ENCODE data around the gene SSR1. TPM values are rescaled to one million over a fixed set of nuclear protein-coding genes. Genes with fewer than 3 reads are reported as not detected.

Gene SSR1
- total and polyA plus RNA-seq, 2 of the 13 experiments (the other 11 are each of a cell fraction or from before 2014, with no cell fraction given), result 203 to 243 TPM

DNA sequence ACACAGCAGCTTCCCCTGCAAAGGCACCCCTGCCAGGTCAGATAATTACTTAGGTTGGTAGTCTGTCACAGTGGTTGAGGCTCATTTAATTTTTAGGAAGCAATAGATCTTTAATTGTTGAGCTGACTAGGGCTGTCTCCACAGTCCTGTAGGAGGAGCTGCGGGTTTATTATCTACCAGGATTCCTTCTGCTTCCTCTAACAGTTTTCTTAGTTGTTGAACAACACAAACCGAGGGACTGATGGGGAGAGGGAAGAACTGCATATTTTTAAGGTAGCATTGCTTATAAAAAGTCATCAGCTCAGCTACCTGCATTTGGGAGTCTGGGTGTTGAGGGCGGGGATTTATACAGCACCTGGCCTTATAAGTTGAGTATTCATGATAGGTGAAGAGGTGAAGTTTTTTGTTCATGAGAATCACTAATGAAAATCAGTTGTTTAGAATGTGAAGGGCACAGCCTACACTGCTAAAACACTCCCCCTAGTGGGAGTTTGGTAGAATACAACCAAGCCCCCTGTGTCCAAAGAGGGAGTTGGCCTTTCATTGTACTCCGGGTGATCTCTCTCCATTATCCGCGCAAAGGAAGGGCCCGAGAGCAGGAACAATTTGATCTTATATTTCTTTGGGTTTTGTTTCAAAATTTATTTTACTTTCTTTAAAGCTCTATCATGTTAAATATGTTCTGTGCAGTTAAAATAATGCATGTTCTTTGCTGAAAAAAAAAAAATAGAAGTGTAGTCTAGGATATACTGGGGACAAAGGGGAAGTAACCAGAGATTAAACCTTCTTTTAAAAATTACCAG is 69.6 kb downstream of the SSR1 start (continued):
- TF ChIP-seq HNF4A (CRISPR knock-in tag; IDR thresholded peaks at IDR 0.05), result 0 out of 2 replicates have a peak, but pooled peaks have one; percentile 6
- TF ChIP-seq, protein P1, sequence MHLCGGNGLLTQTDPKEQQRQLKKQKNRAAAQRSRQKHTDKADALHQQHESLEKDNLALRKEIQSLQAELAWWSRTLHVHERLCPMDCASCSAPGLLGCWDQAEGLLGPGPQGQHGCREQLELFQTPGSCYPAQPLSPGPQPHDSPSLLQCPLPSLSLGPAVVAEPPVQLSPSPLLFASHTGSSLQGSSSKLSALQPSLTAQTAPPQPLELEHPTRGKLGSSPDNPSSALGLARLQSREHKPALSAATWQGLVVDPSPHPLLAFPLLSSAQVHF (CRISPR knock-in tag; IDR thresholded peaks at IDR 0.05), result no peak
- peak; percentile 91 for TF ChIP-seq RAD21 (CRISPR knock-in tag; IDR thresholded peaks at IDR 0.05)
- TF ChIP-seq ZNF207 (IDR thresholded peaks at IDR 0.05; ENCODE audit: borderline replicate concordance), result no peak
- TF ChIP-seq CREBL2 (CRISPR knock-in tag; IDR thresholded peaks at IDR 0.05; ENCODE audit: borderline replicate concordance), result no peak
- no peak for TF ChIP-seq ZBTB8A (CRISPR knock-in tag; IDR thresholded peaks at IDR 0.05; ENCODE audit: borderline replicate concordance, low read depth)
- no peak for TF ChIP-seq SP5 (CRISPR knock-in tag; IDR thresholded peaks at IDR 0.05; ENCODE audit: borderline replicate concordance, low read depth)
- no peak for TF ChIP-seq ZNF569 (CRISPR knock-in tag; IDR thresholded peaks at IDR 0.05; ENCODE audit: borderline replicate concordance)
- TF ChIP-seq TOPORS (CRISPR knock-in tag; IDR thresholded peaks at IDR 0.05), result no peak
- no peak for TF ChIP-seq SRSF1 (optimal IDR thresholded peaks at IDR 0.05; ENCODE audit: low read depth, low read length)
- 0 out of 2 replicates have a peak, but pooled peaks have one; percentile 47 for TF ChIP-seq SNAI1 (CRISPR knock-in tag; IDR thresholded peaks at IDR 0.05; ENCODE audit: borderline replicate concordance)
- peak; percentile 57 for TF ChIP-seq TBL1XR1 (IDR thresholded peaks at IDR 0.05; ENCODE audit: borderline replicate concordance, low read length, partially characterized antibody)
- TF ChIP-seq ZNF816 (CRISPR knock-in tag; IDR thresholded peaks at IDR 0.05; ENCODE audit: borderline replicate concordance), result no peak
- TF ChIP-seq, protein P2, sequence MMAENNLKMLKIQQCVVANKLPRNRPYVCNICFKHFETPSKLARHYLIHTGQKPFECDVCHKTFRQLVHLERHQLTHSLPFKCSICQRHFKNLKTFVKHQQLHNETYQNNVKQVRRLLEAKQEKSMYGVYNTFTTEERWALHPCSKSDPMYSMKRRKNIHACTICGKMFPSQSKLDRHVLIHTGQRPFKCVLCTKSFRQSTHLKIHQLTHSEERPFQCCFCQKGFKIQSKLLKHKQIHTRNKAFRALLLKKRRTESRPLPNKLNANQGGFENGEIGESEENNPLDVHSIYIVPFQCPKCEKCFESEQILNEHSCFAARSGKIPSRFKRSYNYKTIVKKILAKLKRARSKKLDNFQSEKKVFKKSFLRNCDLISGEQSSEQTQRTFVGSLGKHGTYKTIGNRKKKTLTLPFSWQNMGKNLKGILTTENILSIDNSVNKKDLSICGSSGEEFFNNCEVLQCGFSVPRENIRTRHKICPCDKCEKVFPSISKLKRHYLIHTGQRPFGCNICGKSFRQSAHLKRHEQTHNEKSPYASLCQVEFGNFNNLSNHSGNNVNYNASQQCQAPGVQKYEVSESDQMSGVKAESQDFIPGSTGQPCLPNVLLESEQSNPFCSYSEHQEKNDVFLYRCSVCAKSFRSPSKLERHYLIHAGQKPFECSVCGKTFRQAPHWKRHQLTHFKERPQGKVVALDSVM (CRISPR knock-in tag; IDR thresholded peaks at IDR 0.05), result no peak
- TF ChIP-seq KAT8 (CRISPR knock-in tag; IDR thresholded peaks at IDR 0.05), result no peak
- TF ChIP-seq TOE1 (CRISPR knock-in tag; IDR thresholded peaks at IDR 0.05), result no peak
- TF ChIP-seq SOX5 (CRISPR knock-in tag; IDR thresholded peaks at IDR 0.05; ENCODE audit: borderline replicate concordance), result peak; percentile 8; the same call in 1 of the 2 replicates
- no peak for TF ChIP-seq ATRX (CRISPR knock-in tag; IDR thresholded peaks at IDR 0.05; ENCODE audit: borderline replicate concordance)
- TF ChIP-seq CEBPG (CRISPR knock-in tag; IDR thresholded peaks at IDR 0.05), result no peak
- no peak for TF ChIP-seq ZNF678 (CRISPR knock-in tag; IDR thresholded peaks at IDR 0.05)
- TF ChIP-seq RELA (CRISPR knock-in tag; IDR thresholded peaks at IDR 0.05), result no peak
- no peak for TF ChIP-seq ZNF703 (CRISPR knock-in tag; IDR thresholded peaks at IDR 0.05; ENCODE audit: borderline replicate concordance)
- no peak for TF ChIP-seq CENPBD1 (CRISPR knock-in tag; IDR thresholded peaks at IDR 0.05; ENCODE audit: borderline replicate concordance, low read depth)
- TF ChIP-seq ZKSCAN8 (CRISPR knock-in tag; IDR thresholded peaks at IDR 0.05; ENCODE audit: borderline replicate concordance), result no peak
- TF ChIP-seq, protein P3, sequence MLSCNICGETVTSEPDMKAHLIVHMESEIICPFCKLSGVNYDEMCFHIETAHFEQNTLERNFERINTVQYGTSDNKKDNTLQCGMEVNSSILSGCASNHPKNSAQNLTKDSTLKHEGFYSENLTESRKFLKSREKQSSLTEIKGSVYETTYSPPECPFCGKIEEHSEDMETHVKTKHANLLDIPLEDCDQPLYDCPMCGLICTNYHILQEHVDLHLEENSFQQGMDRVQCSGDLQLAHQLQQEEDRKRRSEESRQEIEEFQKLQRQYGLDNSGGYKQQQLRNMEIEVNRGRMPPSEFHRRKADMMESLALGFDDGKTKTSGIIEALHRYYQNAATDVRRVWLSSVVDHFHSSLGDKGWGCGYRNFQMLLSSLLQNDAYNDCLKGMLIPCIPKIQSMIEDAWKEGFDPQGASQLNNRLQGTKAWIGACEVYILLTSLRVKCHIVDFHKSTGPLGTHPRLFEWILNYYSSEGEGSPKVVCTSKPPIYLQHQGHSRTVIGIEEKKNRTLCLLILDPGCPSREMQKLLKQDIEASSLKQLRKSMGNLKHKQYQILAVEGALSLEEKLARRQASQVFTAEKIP (CRISPR knock-in tag; IDR thresholded peaks at IDR 0.05; ENCODE audit: borderline replicate concordance), result no peak
